Fibroblast of skin of back (primary cell): ENCODE measurements around the gene LTB4R. TPM values are rescaled to one million over a fixed set of nuclear protein-coding genes. Genes with fewer than 3 reads are reported as not detected.
A peak's percentile ranks its signal among the peaks of the same experiment; 100 is the strongest.

ENCODE experiments used
- DNase-seq: peaks from one replicate; pipeline ENCODE4 v3.0.0-alpha.2; 2013
- polyA plus RNA-seq, 2 experiments: library from polyadenylated mRNA; unstranded; fragments of 120-200 nt; gene quantifications; one replicate each; pipeline ENCODE4 v1.2.1, GENCODE V29; 2013; ENCODE audit not compliant: insufficient read length in 2 of 2

Gene LTB4R, protein sequence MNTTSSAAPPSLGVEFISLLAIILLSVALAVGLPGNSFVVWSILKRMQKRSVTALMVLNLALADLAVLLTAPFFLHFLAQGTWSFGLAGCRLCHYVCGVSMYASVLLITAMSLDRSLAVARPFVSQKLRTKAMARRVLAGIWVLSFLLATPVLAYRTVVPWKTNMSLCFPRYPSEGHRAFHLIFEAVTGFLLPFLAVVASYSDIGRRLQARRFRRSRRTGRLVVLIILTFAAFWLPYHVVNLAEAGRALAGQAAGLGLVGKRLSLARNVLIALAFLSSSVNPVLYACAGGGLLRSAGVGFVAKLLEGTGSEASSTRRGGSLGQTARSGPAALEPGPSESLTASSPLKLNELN
- 2.5 TPM for polyA plus RNA-seq (2013, experiment 1 of 2; ENCODE audit: insufficient read length)
- polyA plus RNA-seq (2013, experiment 2 of 2; ENCODE audit: insufficient read length), result 2.0 TPM

- DNase-seq, result peak; percentile 67
Observed at GRCh38 chr14:24310646-24311604, at the start of gene LTB4R. Gene LTB4R (plus strand): TSS chr14:24311502. CDS start chr14:24315652, 4,150 bp downstream.

- DNase-seq, result no peak
Observed at GRCh38 chr14:24261969-24262327, 49.4 kb upstream of the LTB4R start.

GRCh38 chr14:24262821-24263733 lies 48.2 kb upstream of the LTB4R start, which contains the start of gene TGM1:
Gene TGM1 (minus strand): TSS chr14:24263177. CDS start chr14:24262352, 825 bp downstream.
- DNase-seq, result no peak

DNA sequence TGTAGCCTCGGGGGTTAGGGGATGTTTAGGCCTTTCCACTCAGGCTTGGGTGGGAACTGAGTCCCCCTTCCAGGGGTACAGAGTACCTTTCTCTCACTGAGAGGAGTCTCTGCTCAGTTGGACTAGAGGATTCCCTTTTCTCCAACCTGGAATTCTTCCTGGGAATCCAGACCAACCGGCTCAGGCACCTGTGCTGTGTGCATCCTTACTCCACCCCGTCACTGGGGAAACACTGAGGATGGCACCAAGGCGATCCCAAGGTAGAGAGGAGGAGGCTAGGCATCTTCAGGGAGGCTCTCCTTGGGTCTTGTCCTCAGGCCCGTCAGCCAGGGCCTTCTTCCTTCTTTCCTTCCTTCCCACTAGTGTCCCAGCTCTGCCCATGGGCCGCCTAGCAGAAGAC lies 47.5 kb upstream of the LTB4R start:
- DNase-seq, result no peak

DNA sequence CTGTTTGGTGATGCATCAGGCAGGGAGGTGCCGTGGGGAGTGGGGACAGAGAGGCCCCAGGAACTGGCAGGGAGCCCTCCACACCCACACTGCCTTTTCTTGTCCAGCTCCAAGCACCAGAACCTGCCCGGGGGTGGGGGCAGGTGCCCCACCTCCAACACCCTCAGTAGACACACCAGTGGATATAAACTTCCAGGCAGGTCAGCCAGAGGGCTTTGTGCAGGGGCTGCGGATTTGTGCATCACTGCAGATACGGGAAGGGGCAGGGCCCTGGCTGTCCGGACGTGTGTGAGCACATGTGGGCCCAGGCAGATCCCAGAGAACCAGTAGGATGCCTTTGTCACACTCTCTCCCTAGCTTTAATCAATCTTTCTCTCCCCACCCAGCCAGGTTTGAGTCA lies 47.0 kb upstream of the LTB4R start:
- no peak for DNase-seq

GRCh38 chr14:24266344-24267244 lies 44.7 kb upstream of the LTB4R start:
- DNase-seq, result no peak

DNA sequence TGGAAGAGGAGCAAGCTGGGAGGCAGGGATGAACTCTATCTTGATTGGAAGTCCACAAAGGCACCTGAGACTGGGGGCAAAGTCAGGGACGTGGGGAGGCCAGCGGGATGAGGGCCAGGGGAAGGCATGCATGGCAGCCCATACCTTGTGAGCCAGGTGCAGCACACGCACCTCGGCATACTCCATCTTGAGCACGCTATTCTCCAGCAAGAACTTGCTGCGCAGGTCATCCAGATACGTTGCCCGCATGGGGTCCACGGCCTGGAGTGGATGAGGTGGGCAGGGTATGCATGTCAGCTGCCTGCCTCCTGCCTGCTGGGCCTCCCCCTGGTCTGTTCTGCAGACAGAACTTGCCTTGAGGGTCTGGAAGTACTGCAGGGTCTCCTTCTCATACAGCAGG lies 43.8 kb upstream of the LTB4R start:
- no peak for DNase-seq

DNA sequence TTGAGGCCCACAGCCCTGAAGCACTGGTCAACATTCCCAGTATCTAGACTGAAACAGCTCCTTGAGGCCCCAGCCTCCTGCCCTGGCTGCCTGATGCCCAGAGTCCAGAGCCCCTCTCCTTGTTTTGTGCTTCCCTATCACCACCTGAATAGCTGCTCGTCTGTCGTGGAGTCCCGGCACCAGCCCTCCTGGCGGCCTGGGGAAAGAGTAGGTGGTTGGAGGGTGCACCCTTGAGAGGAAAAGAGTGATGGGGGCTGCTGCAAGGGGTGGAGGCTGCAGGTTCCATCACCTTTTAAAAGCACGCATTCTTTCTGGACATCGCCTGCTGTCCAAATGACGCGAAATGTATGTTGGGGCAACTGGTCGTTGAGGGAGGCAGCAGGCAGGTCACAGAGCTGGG lies 43.1 kb upstream of the LTB4R start:
- no peak for DNase-seq

DNA sequence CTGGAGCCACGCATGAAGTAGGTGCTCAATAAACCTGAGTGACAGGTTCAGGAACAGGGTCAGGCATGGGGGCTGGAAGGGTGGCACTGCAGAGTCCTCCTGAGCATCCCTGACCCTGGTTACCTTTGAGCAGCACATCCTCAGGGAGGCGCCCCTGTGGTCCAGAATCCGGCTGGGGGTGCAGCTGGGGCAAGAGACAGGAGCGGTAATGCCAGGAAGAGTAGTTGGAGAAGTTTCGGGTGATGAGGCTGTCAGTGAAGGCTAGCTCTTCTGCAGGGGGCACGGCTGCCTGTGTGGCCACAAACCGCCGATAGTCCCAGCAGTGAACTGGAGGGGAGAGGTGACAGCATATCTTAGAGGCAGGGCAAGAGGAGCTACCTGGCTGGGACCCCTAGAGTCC lies 41.9 kb upstream of the LTB4R start:
- DNase-seq, result no peak

- DNase-seq, result no peak
Observed at GRCh38 chr14:24269910-24270536, 41.3 kb upstream of the LTB4R start.

DNA sequence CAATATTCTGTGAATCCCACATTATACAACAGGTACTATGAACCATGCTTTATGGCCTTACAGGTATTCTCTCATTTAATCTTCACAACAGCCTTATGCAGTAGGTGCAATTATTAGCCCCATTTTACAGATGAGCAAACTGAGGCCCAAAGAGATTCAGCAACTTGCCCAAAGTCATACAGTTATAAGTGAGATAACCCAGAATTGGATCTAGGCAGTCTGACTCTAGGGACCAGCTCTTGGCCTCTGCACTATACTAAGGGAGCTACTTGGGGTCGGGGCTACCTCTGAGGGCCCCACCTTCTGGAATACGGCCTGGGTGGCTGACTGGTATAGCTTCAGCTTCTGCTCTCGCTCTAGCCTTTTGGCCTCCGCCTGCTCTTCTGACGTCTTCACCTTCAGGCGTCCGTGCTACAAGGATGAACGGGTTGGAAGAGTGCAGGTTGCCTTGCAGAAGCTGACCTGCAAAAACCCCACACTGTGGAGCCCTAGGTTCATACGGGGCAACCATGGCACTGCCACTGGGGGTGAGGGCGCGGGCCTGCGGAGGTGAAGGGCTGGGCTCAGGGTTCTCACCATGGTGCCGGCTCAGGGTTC lies 40.7 kb upstream of the LTB4R start:
- no peak for DNase-seq

- DNase-seq, result peak; percentile 83
Observed at GRCh38 chr14:24271134-24271833, 40.0 kb upstream of the LTB4R start, which contains the start of gene RABGGTA. Gene RABGGTA (minus strand): TSS chr14:24271597. CDS start chr14:24271115, 482 bp downstream.

- DNase-seq, result no peak
Observed at GRCh38 chr14:24271834-24272263, 39.5 kb upstream of the LTB4R start.

- no peak for DNase-seq
Observed at GRCh38 chr14:24272467-24272866, 38.8 kb upstream of the LTB4R start.

DNA sequence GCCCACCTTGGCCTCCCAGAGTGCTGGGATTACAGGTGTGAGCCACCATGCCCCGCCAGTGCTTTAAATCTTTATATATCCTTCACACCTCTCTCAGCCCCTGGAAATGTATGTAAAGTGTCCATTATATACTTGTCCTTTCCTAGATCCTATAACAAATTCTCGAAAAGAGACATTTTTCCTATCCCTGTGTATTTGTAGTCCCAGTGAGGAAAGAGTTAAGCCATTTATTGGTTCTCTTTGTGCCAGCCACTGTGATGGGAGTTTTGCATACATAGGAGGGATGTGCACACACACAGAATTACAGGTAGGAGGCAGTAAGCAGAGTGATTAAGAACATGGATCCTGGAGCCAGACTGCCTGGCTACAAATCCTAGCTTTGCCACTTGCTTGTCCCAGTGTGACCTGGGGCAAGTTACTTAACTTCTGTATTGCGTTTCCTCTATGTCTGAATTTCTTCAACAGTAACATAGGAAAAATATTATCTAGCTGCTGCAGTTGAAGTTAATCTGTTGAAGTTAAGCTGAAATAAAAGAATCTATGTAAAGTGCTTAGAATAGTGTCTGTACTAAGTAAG lies 37.8 kb upstream of the LTB4R start:
- no peak for DNase-seq

GRCh38 chr14:24274101-24274543 lies 37.2 kb upstream of the LTB4R start:
- no peak for DNase-seq

DNA sequence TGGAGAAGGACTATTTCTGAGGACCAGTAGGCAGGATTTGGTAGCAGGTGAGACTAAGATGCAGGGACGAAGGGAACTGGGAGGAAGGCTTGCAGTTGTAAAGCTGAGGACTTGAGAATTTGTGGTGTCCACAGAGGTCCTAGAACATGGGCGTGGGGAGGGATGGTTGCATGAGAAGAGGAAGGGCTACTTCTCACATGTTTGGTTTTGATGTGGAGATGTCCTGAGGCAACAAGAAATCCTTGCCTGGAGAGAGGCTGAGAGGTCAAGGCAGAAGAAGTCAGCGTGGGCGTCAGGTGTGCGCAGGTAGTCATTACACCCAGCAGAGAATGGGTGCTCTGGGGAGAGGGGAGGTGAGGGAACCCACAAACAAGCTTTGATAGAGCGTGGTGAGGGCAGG lies 34.2 kb upstream of the LTB4R start:
- DNase-seq, result no peak

DNA sequence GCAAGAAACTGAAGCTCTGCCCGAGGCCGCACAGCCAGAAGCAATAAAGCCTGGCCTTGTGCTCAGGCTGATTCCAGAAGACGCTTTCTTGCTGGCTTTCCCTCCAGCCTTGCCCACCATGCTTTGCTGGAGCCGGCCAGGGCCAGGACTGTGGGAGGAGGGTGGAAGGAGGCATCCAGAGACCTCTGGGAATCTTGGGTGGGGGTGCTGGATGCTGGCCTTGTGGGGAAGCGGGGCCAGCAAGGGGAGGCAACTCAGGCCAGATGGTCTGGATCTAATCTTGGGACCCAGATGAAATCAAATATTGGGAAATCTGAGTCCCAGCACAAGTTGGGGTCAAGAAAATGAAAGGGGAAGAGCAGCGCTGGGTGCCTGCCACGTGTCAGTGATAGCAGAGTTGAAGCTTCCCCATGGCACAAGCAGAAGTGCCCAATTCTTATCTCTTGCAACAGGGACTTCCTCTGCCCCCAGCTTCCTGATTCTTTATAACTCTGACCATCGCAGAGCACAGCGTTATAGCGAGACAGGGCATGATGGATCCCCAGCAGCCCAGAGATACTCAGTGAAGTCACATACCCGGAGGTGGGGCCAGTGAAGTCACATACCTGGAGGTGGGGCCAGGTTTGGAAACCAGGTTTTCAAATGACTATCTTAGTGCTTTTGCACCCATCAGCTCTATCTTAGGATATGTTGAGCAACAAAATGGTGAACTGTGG lies 33.5 kb upstream of the LTB4R start:
- no peak for DNase-seq
